Stimulated activated CD4-positive, alpha-beta T cell treated with anti-CD3 and anti-CD28 coated beads, Interleukin-4, amount 100 ng/mL, for 4 hours (primary cell): ENCODE results near the gene TBC1D14.
A peak's percentile ranks its signal among the peaks of the same experiment; 100 is the strongest.
"Not testable (repeated sequence)": the region's sequence is repeated elsewhere in the genome, so short reads cannot be mapped to it uniquely, and the experiment has no call there.

Experiments
- DNase-seq, 2 experiments: peaks; one replicate each; pipeline ENCODE4 v3.0.0-alpha.2; 2020

The TBC1D14 gene

GRCh38 chr4:7068883-7069282 lies 159.3 kb downstream of the TBC1D14 start:
- no peak for DNase-seq

GRCh38 chr4:7070729-7071511 lies 161.3 kb downstream of the TBC1D14 start:
- peak; percentile 79 to 85 for DNase-seq

DNA sequence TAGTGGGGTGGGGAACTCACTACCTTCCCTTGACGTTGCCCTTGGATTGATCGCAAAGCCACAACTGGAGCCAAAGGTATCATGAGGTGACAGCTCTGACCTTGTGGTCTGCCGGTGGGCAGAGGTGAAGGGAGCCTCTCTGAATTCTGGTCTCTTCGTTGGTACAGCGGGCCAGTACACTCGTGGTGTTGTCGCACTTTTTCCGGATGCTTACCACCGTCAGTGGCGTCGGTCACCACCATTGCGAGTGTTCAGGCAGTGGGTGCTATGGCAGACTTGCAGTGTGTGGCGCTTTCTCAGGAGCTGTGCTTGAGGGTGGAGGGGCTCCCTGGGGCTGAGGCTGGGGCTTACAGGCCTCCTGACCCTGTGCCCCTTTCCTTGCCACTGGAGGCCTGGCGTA lies 163.4 kb downstream of the TBC1D14 start:
- no peak for DNase-seq

DNA sequence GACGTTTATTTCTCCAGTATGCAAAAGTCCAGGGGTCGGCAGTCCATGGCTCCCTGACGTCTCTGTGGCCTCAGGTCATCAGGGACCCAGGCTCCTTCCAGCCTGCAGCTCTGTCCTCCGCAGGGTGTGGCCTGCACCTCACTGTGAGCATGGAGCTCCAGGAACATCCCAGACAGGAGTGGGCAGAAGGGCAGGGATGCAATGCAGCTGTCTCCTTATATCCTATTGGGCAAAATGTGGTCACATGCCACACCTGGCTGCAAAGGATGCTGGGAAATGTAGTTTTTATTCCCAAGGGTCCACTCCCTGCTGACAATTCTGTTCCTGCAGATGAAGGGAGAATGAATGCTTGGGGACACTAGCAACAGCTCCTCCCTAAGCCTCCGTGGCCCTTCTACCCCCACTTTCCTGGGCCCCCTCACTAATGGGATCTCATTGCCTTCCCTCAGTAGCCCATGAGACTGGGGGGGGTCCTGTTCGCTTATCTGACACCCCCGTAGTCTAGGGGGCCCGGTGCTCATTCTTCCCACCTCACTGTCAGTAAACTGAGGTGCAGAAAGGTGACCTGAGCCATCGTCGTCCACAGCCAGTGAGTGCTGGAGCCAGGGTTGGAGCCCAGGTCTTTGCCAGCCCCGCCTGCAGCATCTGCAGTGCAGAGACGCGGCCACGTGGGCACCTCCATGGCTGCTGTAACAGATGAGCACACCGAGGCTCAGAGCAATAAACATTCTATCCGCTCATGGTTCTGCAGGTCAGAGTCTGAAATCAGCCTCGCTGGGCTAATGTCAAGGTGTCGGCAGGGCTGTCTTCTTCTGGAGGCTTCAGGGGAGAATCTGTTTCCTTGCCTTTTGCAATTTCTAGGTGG lies 164.1 kb downstream of the TBC1D14 start:
- no peak for DNase-seq

DNA sequence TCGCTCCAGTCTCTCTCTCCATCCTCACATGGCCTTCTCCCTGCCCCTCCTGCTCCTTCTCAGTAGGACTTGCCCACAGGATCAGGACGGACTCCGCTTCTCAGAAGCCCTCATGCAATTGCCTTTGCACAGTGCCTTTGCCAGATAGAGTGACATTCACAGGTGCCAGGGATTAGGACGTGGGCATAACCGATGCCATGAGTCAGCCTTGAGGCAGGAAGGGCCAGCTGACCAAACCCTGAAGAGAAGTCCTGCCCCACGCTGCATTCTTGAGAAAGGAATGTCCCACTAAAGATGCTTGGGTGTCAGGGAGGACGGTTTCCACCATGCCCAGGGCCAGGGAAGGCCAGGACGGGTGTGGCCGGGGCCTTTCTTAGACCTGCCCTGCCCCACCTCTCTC lies 164.8 kb downstream of the TBC1D14 start:
- DNase-seq: no peak

DNA sequence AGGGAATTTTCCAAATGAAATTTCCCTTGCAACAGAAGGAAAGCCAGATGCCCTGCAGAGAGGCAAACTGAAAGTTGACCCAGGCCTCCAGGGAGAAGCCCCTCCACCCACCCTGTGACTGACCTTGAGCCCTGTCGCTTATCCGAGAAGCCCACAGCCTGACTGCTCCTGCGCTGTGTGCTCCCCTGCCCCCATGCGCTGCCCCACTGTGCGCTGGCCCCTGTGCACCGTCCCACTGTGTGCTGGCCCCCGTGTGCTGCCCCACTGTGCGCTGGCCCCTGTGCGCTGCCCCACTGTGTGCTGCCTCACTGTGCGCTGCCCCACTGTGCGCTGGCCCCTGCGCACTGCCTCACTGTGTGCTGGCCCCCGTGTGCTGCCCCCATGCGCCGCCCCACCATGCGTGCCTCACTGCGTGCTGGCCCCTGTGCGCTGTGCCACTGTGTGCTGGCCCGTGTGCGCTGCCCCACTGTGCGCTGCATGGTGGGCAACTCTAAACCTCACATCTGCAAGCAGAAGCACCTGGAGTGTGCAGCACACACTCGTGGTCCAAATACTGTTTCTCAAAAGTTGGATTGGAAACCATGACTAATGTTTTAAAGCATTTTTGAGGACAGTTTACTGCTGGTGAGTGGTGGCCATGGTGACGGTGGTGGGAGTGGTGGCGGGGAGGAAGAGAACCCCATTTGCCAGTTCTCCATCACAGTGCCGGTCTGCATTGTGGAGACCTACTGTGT lies 166.5 kb downstream of the TBC1D14 start:
- no peak for DNase-seq

DNA sequence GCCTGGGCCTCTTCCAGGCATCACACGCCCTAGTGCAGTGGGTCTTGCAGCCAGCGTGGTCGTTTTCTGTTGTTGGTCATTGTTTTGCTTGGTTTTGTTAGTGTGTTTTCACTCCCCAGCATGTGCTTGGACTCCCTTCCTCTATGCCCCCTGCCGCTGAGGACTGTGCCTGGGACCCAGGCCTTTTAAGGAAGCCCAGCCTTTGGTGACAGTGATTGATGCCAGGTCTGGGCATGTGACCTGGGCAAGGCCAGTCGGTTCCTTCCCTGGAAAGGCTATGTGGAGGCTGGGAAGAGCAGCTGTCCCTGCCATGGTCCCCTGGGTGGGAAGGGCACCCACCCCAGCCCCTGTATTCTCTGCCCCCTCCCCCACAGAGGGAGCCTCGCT lies 167.1 kb downstream of the TBC1D14 start:
- no peak for DNase-seq

DNA sequence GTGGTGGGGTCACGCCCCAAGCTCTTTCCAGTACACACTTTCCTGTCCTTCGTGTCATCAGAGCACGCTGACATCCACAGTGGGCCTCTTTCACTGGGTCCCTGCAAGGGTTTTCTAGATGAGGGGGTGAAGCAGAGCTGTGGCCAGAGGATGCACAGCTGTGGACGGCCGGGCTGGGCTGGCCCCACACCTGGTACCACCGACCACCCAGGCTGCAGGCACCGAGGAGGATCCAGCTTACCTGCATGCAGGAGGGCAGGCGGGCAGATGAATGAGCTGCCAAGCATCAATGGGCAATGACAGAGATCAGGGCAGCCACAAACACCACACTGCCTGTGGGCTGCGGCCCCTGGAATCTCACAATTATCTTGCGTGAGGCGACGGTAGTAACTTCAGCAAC lies 167.7 kb downstream of the TBC1D14 start:
- DNase-seq: no peak

DNA sequence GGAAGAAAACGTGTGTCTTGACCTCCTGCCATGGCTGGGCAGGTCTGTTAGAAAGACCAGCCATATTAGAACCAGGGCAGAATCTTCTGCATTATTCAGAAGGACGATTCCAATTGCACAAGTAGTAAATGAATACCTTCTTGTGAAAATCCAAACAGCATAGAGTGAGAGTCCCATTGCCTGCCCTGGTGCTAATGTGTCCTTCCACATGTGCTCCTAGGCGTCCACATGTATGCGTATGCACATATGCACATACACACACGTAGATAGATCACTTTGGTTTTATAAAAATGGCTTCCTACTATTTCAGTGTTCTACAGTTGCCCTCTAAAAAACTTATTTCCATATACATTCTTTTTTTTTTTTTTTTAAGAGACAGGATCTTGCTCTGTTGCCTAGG lies 168.4 kb downstream of the TBC1D14 start:
- DNase-seq: no peak

- not testable (repeated sequence) for DNase-seq
Observed at GRCh38 chr4:7079483-7079882, 169.9 kb downstream of the TBC1D14 start.

DNA sequence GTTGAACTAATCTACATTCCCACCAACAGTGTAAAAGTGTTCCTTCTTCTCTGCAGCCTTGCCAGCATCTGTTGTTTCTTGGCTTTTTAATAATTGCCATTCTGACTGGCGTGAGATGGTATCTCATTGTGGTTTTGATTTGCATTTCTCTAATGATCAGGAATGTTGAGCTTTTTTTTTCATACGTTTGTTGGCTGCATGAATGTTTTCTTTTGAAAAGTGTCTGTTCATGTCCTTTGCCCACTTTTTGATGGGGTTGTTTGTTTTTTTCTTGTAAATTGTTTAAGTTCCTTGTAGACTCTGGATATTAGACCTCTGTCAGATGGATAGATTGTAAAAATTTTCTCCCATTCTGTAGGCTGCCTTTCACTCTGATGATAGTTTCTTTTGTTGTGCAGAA lies 170.3 kb downstream of the TBC1D14 start:
- not testable (repeated sequence) for DNase-seq
